Type B pancreatic cell (in vitro differentiated cells): ENCODE measurements around the gene RAPGEF5. TPM values are rescaled to one million over a fixed set of nuclear protein-coding genes. Genes with fewer than 3 reads are reported as not detected.

Source experiments
- DNase-seq: peaks from one replicate; pipeline ENCODE4 v3.0.0; 2021; ENCODE audit warnings: mixed read lengths; ENCODE audit not compliant: unreplicated experiment; ENCODE audit errors: extremely low spot score
- H3K27ac Mint-ChIP-seq: 2 replicates; pipeline ENCODE4 v1.8.0; 2021; ENCODE audit warnings: mild to moderate bottlenecking, mixed read lengths
- H3K27me3 Mint-ChIP-seq: 2 replicates; pipeline ENCODE4 v1.8.0; 2021; ENCODE audit warnings: mixed read lengths
- H3K36me3 Mint-ChIP-seq: 2 replicates; pipeline ENCODE4 v1.8.0; 2021; ENCODE audit warnings: mixed read lengths
- H3K4me1 Mint-ChIP-seq: one replicate; pipeline ENCODE4 v1.8.0; 2021; ENCODE audit warnings: mixed read lengths; ENCODE audit not compliant: unreplicated experiment
- H3K4me3 Mint-ChIP-seq: 2 replicates; pipeline ENCODE4 v1.8.0; 2021; ENCODE audit warnings: mild to moderate bottlenecking, mixed read lengths
- H3K9me3 Mint-ChIP-seq: 2 replicates; pipeline ENCODE4 v1.8.0; 2021; ENCODE audit warnings: mixed read lengths
- CTCF ChIP-seq: fragments of 200-600 bp; sonication (generic); conservative IDR thresholded peaks from 2 replicates; pipeline ENCODE4 v1.5.0; 2021; ENCODE audit warnings: antibody characterized with exemption, mild to moderate bottlenecking
- total RNA-seq: library from RNA; stranded (reverse); gene quantifications from 2 replicates; pipeline ENCODE4 v1.2.1, GENCODE V29; 2021; ENCODE audit warnings: low replicate concordance

The RAPGEF5 gene
- total RNA-seq, 1 donor from 2014 or later: 13.3 TPM

- Mint-ChIP-seq H3K36me3 (no peaks in the 10 kb centered on the region), H3K4me3 (no peak overlapping the region), H3K4me1 (peaks cover 11% of the 10 kb centered on the region), H3K27ac (no peak overlapping the region), H3K27me3 (no peaks in the 10 kb centered on the region), H3K9me3 (peaks cover 4% of the 10 kb centered on the region)
- no peak for TF ChIP-seq CTCF
- no peak for DNase-seq
These were observed 25.2 kb downstream of the RAPGEF5 start for GRCh38 chr7:22331704-22332103.

GRCh38 chr7:22330903-22331302, 26.1 kb downstream of the RAPGEF5 start:
- peaks cover 11% of the 10 kb centered on the region for H3K4me1 Mint-ChIP-seq

GRCh38 chr7:22329816-22330524, 27.0 kb downstream of the RAPGEF5 start:
- Mint-ChIP-seq H3K9me3 (peaks cover 4% of the 10 kb centered on the region), H3K4me1 (peaks cover 13% of the 10 kb centered on the region), H3K27ac (no peak overlapping the region), H3K27me3 (no peaks in the 10 kb centered on the region), H3K4me3 (peak overlapping the region; percentile 2), H3K36me3 (no peaks in the 10 kb centered on the region)
- DNase-seq: no peak
- TF ChIP-seq CTCF: no peak

More at GRCh38 chr7:22330903-22331302, 26.1 kb downstream of the RAPGEF5 start:
- H3K9me3 Mint-ChIP-seq: peaks cover 4% of the 10 kb centered on the region
- DNase-seq: no peak
- no peak overlapping the region for H3K4me3 Mint-ChIP-seq
- no peak for TF ChIP-seq CTCF
- H3K27ac Mint-ChIP-seq: no peak overlapping the region
- H3K27me3 Mint-ChIP-seq: no peaks in the 10 kb centered on the region
- no peaks in the 10 kb centered on the region for H3K36me3 Mint-ChIP-seq

GRCh38 chr7:22326181-22326580, 30.8 kb downstream of the RAPGEF5 start:
- Mint-ChIP-seq H3K27ac (no peak overlapping the region), H3K36me3 (no peaks in the 10 kb centered on the region), H3K9me3 (peaks cover 4% of the 10 kb centered on the region), H3K4me3 (no peak overlapping the region), H3K27me3 (no peaks in the 10 kb centered on the region), H3K4me1 (peaks cover 9% of the 10 kb centered on the region)
- no peak for DNase-seq
- no peak for TF ChIP-seq CTCF

- peaks cover 4% of the 10 kb centered on the region for H3K9me3 Mint-ChIP-seq
- no peak for TF ChIP-seq CTCF
- no peak overlapping the region for H3K4me3 Mint-ChIP-seq
- peaks cover 9% of the 10 kb centered on the region for H3K4me1 Mint-ChIP-seq
- no peak for DNase-seq
- no peaks in the 10 kb centered on the region for H3K27me3 Mint-ChIP-seq
- H3K27ac Mint-ChIP-seq: no peak overlapping the region
- no peaks in the 10 kb centered on the region for H3K36me3 Mint-ChIP-seq
These were observed 31.3 kb downstream of the RAPGEF5 start for GRCh38 chr7:22325671-22326070.
